ENCODE measurements around the gene ZNF587B.
A peak's percentile ranks its signal among the peaks of the same experiment; 100 is the strongest.
"Not testable (repeated sequence)": the region's sequence is repeated elsewhere in the genome, so short reads cannot be mapped to it uniquely, and the experiment has no call there.

The ZNF587B gene

DNA sequence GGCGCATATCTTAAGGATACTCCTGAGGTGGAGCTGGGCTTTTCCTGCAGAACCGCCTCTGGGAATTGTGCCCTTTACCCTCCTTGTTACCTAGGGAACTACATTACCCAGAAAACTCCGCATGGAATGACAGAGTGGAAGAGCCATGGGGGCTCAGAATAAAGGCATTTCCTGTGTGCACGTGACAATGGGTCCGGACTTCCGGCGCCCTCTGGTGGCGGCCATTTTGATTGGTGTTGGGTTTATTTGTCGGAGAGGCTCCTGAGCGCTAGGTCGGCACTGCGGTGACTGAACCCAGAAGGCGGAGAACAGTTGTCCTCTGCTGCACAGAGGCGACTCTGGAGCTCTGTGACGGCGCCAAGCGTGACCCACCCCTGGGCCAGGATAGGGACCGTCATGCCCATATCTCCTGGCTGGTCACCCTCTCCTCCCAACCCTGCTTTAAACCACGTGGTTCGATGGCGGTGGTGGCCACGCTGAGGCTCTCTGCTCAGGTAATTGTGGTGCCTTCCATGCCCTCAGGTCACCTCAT, at the start of gene ZNF587B:
ZNF587B (plus strand) TSS at position 229 of the 532 bp plus-strand sequence; CDS start at position 459, 230 bp downstream.
- peak; percentile 46 for DNase-seq

GRCh38 chr19:57786286-57786685, 43.8 kb upstream of the ZNF587B start:
- DNase-seq = no peak

DNA sequence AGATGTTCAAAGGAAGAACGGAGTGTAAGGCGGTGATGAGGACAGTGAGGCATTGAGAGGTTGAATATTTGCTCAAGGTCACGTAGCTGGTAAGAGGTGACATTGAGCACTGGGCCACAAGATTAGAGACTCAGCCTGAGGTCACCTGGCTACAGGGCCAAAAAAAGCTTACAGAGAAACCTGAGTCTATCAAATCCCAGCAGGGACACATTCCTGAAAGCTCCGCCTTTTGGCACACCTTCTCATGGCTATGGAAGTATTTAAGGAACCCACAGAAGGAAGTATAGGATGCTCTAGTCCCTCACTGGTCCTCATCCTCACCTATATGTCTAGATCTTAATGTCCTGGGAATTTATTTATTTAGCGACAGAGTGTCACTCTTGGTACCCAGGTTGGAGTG, 43.2 kb upstream of the ZNF587B start:
- DNase-seq = no peak

GRCh38 chr19:57788114-57788692, 41.9 kb upstream of the ZNF587B start:
- DNase-seq = no peak

DNA sequence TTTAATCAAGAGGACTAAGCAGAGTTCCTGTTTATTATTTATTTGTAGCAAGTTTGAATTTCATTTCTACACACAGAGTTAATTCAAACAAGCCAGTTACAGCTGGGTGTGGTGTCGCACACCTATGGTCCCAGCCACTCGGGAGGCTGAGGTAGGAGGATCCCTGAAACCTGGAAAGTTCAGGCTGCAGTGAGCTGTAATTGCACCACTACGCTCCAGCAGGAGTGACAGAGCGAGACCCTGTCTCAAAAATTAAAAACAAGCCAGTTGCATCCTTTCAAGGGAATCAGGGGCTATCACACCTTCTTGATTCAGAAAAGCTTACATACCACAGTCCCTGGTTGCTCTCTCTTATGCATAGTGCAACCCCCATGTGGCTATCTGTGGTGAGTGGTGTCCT, 40.8 kb upstream of the ZNF587B start:
- DNase-seq = no peak

- not testable (repeated sequence) for DNase-seq
Observed at GRCh38 chr19:57796580-57796979, 33.5 kb upstream of the ZNF587B start.

GRCh38 chr19:57800696-57801095, 29.4 kb upstream of the ZNF587B start:
- no peak for DNase-seq

- DNase-seq = no peak
Observed at GRCh38 chr19:57802269-57802668, 27.8 kb upstream of the ZNF587B start.

DNA sequence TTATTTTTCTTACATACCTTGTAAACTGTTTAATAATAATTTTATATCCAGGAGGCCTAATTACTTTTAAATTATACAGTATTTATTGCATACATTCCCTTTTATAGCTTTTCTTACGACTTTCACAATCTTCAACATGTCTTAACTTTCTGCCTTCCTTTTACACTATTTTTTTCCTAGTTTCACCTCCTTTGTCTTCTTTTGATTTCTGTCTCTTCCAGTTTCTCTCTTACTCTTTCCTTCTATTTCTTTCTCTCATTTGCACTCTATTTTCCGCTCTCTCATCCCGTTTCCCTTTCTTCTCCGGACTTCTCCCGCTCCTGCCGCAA, 26.9 kb upstream of the ZNF587B start:
- no peak for DNase-seq

- DNase-seq = peak; percentile 17
Observed at GRCh38 chr19:57803594-57804325, 26.3 kb upstream of the ZNF587B start.

DNA sequence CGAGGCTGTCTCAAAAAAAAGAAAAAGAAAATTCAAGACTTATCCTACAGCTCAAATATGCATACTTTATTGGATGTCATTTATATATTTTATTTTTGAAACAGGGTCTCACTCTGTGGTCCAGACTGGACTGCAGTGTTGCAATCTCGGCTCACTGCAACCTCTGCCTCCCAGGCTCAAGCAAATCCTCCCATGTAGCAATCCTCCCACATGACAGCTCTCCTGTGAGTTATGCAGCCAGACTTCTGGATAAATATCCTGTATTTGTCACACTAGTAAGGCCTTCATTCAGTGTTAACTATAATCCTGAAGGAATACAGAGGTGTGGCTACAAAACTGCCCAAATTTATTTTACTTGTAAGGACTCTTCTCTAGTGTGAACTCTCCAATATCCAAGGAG, 22.6 kb upstream of the ZNF587B start:
- no peak for DNase-seq

- DNase-seq = not testable (repeated sequence)
Observed at GRCh38 chr19:57810410-57811295, 19.4 kb upstream of the ZNF587B start.

- DNase-seq = no peak
Observed at GRCh38 chr19:57812226-57812625, 17.9 kb upstream of the ZNF587B start.

- DNase-seq = not testable (repeated sequence)
Observed at GRCh38 chr19:57812975-57813820, 16.9 kb upstream of the ZNF587B start.

GRCh38 chr19:57813919-57814504, 16.1 kb upstream of the ZNF587B start:
- DNase-seq = no peak

DNA sequence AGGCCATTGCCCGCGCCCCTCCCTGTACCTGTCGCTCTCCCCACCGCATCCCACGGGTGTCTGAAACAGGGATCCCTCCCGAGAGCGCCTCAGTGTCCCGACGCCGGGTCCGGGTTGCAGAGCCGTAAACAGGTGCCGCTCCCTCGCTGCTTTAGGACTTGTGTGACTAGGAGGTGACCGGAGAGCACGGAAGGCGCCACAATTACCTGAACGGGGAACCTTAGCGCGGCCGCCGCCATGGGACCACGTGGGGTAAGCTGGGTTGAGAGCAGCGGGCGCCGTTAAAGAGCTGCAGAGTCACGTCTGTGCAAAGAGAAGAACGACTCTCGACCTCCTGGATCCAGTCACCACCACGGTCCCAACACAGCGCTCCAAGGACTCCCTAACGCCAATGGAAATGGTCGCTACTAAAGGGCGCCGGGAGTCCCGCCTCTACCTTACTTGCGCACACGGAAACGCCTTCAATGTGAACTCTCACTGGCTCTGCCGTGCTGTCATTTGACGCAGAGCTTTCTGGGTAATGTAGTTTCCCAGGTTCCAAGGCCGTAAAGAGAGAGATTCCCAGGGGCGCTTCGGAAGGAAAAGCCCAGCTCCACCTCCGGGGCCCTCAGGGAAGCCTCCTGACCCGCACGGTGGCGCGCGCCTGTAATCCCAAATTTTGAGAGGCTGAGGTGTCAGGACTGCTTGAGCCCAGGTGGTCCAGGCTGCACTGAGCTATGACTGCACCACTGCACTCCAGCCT, 15.4 kb upstream of the ZNF587B start, which contains the start of gene ZNF552:
ZNF552 (minus strand) TSS at position 409 of the 742 bp plus-strand sequence; CDS start at position 239, 170 bp downstream.
- DNase-seq = peak; percentile 81

- no peak for DNase-seq
Observed at GRCh38 chr19:57815247-57816075, 14.6 kb upstream of the ZNF587B start.

DNA sequence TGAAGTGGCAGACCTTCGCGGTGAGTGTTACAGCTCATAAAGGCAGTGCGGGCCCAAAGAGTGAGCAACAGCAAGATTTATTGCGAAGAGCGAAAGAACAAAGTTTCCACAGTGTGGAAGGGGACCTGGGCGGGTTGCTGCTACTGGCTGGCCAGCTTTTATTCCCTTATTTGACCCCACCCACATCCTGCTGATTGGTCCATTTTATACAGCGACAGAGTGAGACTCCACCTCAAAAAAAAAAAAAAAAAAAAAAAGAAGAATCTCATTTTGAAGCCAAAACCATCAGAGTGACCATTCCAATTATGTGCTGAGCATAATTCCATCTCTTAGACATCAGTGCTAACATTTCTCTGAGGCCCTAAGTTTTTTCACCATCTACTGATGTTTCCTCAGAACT, 13.4 kb upstream of the ZNF587B start:
- no peak for DNase-seq

GRCh38 chr19:57817976-57818375, 12.1 kb upstream of the ZNF587B start:
- no peak for DNase-seq

DNA sequence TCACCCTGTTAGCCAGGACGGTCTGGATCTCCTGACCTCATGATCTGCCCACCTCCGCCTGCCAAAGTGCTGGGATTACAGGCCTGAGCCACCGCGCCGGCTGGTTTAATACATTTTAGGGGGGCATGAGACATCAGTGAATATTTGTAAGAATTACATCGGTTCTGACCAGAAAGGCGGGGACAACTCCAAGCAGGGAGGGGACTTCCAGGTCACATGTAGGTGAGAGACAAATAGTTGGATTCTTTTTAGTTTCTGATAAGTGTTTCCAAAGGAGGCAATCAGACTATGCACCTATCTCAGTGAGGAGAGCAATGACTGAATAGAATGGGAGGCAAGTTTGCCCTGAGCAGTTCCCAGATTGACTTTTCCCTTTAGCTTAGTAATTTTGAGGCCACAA, 11.7 kb upstream of the ZNF587B start:
- no peak for DNase-seq
